ENCODE data around the gene SLC35F4. TPM values are rescaled to one million over a fixed set of nuclear protein-coding genes. Genes with fewer than 3 reads are reported as not detected.
"Not testable (repeated sequence)": the region's sequence is repeated elsewhere in the genome, so short reads cannot be mapped to it uniquely, and the experiment has no call there.

SLC35F4 gene
- total and polyA plus RNA-seq, 2 of the 4 experiments (the other 2 are of a cell fraction) = not detected

- H3K4ac ChIP-seq (ENCODE audit: low read depth, low read length); H3K4me2 ChIP-seq (ENCODE audit: low read depth, low read length); H2AK9ac ChIP-seq (replicated peaks; ENCODE audit: low read depth, low read length, poor library complexity); H3K9ac ChIP-seq (ENCODE audit: low read depth, low read length); dilution Hi-C loops (cut with HindIII; ENCODE audit: low sequenced_read_pairs, unreplicated experiment); H3K27me3 ChIP-seq (ENCODE audit: control insufficient read depth, insufficient read depth, low read length); H3K23ac ChIP-seq (ENCODE audit: low read depth, low read length); H3K36me3 ChIP-seq (ENCODE audit: control insufficient read depth, insufficient read depth, low read length); H4K8ac ChIP-seq (ENCODE audit: low read depth in 2 of 2, low read length in 2 of 2); in situ Hi-C loops (cut with MboI; ENCODE audit: low sequenced_read_pairs); H2AK5ac ChIP-seq (ENCODE audit: low read depth, low read length); POLR2A ChIA-PET (ENCODE audit: unreplicated experiment); H3K18ac ChIP-seq (ENCODE audit: low read depth, low read length); intact Hi-C loops (cut with micrococcal nuclease); H3K14ac ChIP-seq (replicated peaks; ENCODE audit: low read depth, low read length); H2BK15ac ChIP-seq (ENCODE audit: low read depth, low read length); H4K5ac ChIP-seq (ENCODE audit: low read depth, low read length); H3K9me3 ChIP-seq (ENCODE audit: control insufficient read depth, insufficient read depth, low read length); H2BK5ac ChIP-seq (ENCODE audit: low read depth, low read length, poor library complexity, severe bottlenecking); H3K56ac ChIP-seq (ENCODE audit: extremely low read depth, insufficient read depth, low read length); H2AFZ ChIP-seq (replicated peaks; ENCODE audit: low read length, poor library complexity); BruUV-seq (replicated peaks); ATAC-seq (ENCODE audit: low read depth); H2BK20ac ChIP-seq (ENCODE audit: low read depth, low read length); H3K4me3 ChIP-seq (ENCODE audit: insufficient read depth, low read depth, low read length); H3K4me1 ChIP-seq (ENCODE audit: control insufficient read depth, insufficient read depth, low read length); H3K27ac ChIP-seq (ENCODE audit: insufficient read depth, low read length); CTCF ChIA-PET; H3K9me1 ChIP-seq (ENCODE audit: insufficient read depth, low read length); DNase-seq; H2BK120ac ChIP-seq (ENCODE audit: low read depth, low read length); H4K20me1 ChIP-seq (ENCODE audit: insufficient read depth, low read length); H3K79me1 ChIP-seq (ENCODE audit: low read depth in 1 of 2, low read length in 2 of 2); H4K91ac ChIP-seq (ENCODE audit: insufficient read depth, low read depth, low read length): not testable (repeated sequence)
- no CpG with 5 or more reads among the region's 2 CpGs for WGBS, 2 experiments (ENCODE audit: extremely low coverage in 2 of 2, insufficient read length in 1 of 2)
These were observed 10.2 kb downstream of the SLC35F4 start for GRCh38 chr14:57855666-57856065.
